WERI-Rb-1 (cell line): Measurements from ENCODE around the gene LRFN4.

Source experiments
- DNase-seq: peaks from one replicate; pipeline ENCODE4 v3.0.0-alpha.2; 2020
- H3K27ac ChIP-seq: fragments of 250-450 bp; sonication (Bioruptor Pico); 2 replicates; pipeline ENCODE4 v1.5.1; 2020; ENCODE audit warnings: mild to moderate bottlenecking, moderate library complexity
- H3K27me3 ChIP-seq: fragments of 250-450 bp; sonication (Bioruptor Pico); 2 replicates; pipeline ENCODE4 v1.5.1; 2021; ENCODE audit warnings: mild to moderate bottlenecking, low read depth, moderate library complexity; ENCODE audit not compliant: insufficient read depth, severe bottlenecking
- H3K36me3 ChIP-seq: fragments of 250-450 bp; sonication (Bioruptor Pico); 2 replicates; pipeline ENCODE4 v1.5.1; 2020; ENCODE audit warnings: mild to moderate bottlenecking, moderate library complexity
- H3K4me3 ChIP-seq: 2 replicates; pipeline ENCODE4 v1.5.1; 2011; ENCODE audit warnings: low read depth, mild to moderate bottlenecking, control low read depth, low read length
- H3K9me3 ChIP-seq: fragments of 250-450 bp; sonication (Bioruptor Pico); 2 replicates; pipeline ENCODE4 v1.5.1; 2021; ENCODE audit warnings: mild to moderate bottlenecking, moderate library complexity; ENCODE audit not compliant: severe bottlenecking
- CTCF ChIP-seq: IDR thresholded peaks from 2 replicates; pipeline ENCODE4 v1.5.1; 2011; ENCODE audit warnings: low read depth, mild to moderate bottlenecking, control low read depth, inconsistent platforms, low read length

LRFN4 gene

GRCh38 chr11:66875378-66875777 is 18.5 kb downstream of the LRFN4 start:
- DNase-seq = no peak
- Histone ChIP-seq H3K4me3 (no peak overlapping the region), H3K9me3 (no peaks in the 10 kb centered on the region), H3K36me3 (no peaks in the 10 kb centered on the region; the same call in 1 of the 2 replicates), H3K27me3 (no peaks in the 10 kb centered on the region), H3K27ac (no peak overlapping the region)
- no peak for TF ChIP-seq CTCF

GRCh38 chr11:66877588-66878385 is 20.9 kb downstream of the LRFN4 start:
- no peak for DNase-seq
- H3K27ac ChIP-seq = no peak overlapping the region
- no peak for TF ChIP-seq CTCF

GRCh38 chr11:66878474-66878873 is 21.6 kb downstream of the LRFN4 start:
- Histone ChIP-seq H3K36me3 (no peaks in the 10 kb centered on the region), H3K4me3 (no peak overlapping the region), H3K27me3 (no peaks in the 10 kb centered on the region), H3K27ac (no peak overlapping the region), H3K9me3 (no peaks in the 10 kb centered on the region)
- no peak for DNase-seq
- TF ChIP-seq CTCF = no peak

More at GRCh38 chr11:66877588-66878385, 20.9 kb downstream of the LRFN4 start:
- H3K9me3 ChIP-seq = no peaks in the 10 kb centered on the region
- no peak overlapping the region for H3K4me3 ChIP-seq
- no peaks in the 10 kb centered on the region for H3K36me3 ChIP-seq
- no peaks in the 10 kb centered on the region for H3K27me3 ChIP-seq

- Histone ChIP-seq H3K36me3 (no peaks in the 10 kb centered on the region), H3K9me3 (no peaks in the 10 kb centered on the region), H3K27ac (no peak overlapping the region), H3K4me3 (no peak overlapping the region), H3K27me3 (no peaks in the 10 kb centered on the region)
- DNase-seq = no peak
- no peak for TF ChIP-seq CTCF
Measured at GRCh38 chr11:66879000-66879399, 22.1 kb downstream of the LRFN4 start.

GRCh38 chr11:66879583-66879982 is 22.7 kb downstream of the LRFN4 start:
- DNase-seq = no peak
- H3K36me3 ChIP-seq = no peaks in the 10 kb centered on the region
- TF ChIP-seq CTCF = no peak
- H3K27ac ChIP-seq = no peak overlapping the region
- no peaks in the 10 kb centered on the region for H3K27me3 ChIP-seq
- no peaks in the 10 kb centered on the region for H3K9me3 ChIP-seq
- H3K4me3 ChIP-seq = no peak overlapping the region

GRCh38 chr11:66879999-66880398 is 23.1 kb downstream of the LRFN4 start:
- no peaks in the 10 kb centered on the region for H3K27me3 ChIP-seq
- no peak for TF ChIP-seq CTCF
- no peak for DNase-seq
- no peaks in the 10 kb centered on the region for H3K36me3 ChIP-seq
- H3K27ac ChIP-seq = no peak overlapping the region
- H3K4me3 ChIP-seq = no peak overlapping the region
- H3K9me3 ChIP-seq = no peaks in the 10 kb centered on the region
